GM21619 (cell line): ENCODE measurements around the gene BMAL1.
"Not testable (repeated sequence)": the region's sequence is repeated elsewhere in the genome, so short reads cannot be mapped to it uniquely, and the experiment has no call there.

ENCODE experiments used
- ATAC-seq: cut with Tn5 transposase; IDR thresholded peaks from one replicate; pipeline ENCODE4 v1.9.1; 2021; ENCODE audit not compliant: unreplicated experiment

The BMAL1 gene

DNA sequence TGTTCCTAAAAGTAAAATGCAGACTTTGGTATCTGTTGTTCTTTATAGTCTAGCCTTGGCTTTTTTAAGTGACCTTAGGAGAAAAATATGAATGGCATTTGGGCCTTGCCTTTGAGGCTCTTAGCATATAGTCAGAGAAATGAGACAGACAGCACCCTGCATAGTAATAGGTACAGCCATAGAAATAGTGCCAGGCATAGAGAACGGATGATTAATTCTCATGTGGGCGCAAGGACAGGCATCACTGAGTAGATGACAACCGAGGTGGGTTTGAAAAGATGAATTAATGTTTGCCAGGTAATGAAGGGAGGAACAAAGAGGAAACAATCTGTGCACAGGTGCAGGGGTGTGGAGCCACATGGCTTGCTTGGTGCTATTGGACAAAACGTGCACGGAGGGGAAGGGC lies 90.5 kb downstream of the BMAL1 start:
- ATAC-seq = no peak

GRCh38 chr11:13373216-13373615 lies 95.6 kb downstream of the BMAL1 start:
- no peak for ATAC-seq

GRCh38 chr11:13375798-13376197 lies 98.2 kb downstream of the BMAL1 start:
- no peak for ATAC-seq

- no peak for ATAC-seq
Observed at GRCh38 chr11:13376402-13376801, 98.8 kb downstream of the BMAL1 start.

GRCh38 chr11:13376838-13377237 lies 99.2 kb downstream of the BMAL1 start:
- no peak for ATAC-seq

- ATAC-seq = no peak
Observed at GRCh38 chr11:13378316-13378715, 100.7 kb downstream of the BMAL1 start.

DNA sequence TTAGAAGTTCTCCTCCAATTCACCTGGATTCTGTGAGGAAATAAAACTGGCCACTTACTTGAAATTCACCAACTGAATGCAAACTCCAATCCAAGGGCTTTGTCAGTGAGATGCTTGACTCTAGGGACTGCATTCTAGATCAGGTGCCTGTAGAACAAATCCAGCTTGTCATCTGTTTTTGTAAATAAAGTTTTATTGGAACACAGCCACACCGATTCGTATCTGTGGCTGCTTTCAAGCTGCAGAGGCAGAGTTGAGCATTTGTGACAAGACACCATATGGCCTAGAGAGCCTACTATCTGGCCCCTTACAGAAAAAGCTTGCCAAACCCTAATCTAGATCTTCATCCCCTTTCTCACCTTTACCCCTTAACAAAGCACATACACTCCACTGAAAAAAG lies 103.1 kb downstream of the BMAL1 start:
- ATAC-seq = no peak

- no peak for ATAC-seq
Observed at GRCh38 chr11:13382751-13383150, 105.2 kb downstream of the BMAL1 start.

DNA sequence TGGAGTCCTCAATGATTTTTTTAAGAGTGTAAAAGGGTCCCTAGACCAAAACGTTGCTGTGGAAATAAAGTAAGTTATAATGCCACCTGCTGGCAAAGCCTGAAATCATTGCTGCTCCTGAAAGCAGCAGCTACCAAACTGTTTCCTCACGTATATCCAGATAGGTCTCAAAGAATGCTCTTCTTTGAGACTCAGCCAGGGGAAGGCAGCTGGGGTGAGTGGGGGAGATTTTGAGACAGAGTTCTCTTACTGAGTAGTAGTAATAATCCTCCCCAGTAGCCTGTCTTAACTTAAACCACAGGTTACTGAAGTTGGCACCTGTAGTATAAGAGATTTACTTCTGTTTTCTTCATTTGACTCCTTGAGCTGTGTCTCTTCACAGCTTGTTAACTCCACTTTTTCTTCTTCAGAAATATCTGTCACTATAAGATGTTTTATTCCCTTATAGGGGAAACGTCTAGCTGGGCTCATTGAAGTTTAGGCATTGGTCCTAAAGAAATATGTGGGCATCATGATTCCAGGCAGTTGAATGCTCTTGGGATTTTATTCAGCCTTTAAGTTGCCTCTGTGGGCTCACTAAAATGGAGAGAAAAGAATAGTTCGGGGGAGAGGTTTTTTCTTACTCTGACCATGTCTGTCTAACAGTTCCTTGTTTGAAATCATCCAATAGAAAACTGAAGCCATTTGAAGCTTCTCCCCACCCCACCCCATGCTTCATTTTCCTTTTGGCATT lies 107.5 kb downstream of the BMAL1 start:
- ATAC-seq = no peak

DNA sequence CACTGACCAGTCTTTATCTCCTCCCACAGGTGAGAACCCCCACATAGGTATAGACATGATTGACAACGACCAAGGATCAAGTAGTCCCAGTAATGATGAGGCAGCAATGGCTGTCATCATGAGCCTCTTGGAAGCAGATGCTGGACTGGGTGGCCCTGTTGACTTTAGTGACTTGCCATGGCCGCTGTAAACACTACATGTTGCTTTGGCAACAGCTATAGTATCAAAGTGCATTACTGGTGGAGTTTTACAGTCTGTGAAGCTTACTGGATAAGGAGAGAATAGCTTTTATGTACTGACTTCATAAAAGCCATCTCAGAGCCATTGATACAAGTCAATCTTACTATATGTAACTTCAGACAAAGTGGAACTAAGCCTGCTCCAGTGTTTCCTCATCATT lies 109.0 kb downstream of the BMAL1 start:
- ATAC-seq = no peak

DNA sequence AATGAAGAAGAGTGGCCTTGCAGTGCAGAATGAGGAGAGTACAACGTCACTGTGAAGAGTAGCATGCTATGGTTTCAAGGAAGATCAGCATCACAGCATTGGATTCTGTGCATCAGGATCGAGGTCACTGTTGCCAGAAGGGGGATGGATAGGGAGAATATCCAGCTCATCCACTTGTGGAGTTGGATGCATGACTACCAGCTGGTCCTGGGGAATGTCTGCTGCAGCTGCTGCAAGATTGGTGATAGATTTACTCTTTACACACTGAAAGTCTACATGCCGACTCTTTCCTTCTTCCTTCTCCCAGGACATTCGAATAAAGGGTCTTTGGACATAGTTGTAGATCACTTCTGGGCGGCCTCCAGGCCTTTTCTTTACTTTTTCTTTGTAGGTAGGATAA lies 111.2 kb downstream of the BMAL1 start:
- no peak for ATAC-seq

GRCh38 chr11:13391217-13391616 lies 113.6 kb downstream of the BMAL1 start:
- ATAC-seq = no peak

DNA sequence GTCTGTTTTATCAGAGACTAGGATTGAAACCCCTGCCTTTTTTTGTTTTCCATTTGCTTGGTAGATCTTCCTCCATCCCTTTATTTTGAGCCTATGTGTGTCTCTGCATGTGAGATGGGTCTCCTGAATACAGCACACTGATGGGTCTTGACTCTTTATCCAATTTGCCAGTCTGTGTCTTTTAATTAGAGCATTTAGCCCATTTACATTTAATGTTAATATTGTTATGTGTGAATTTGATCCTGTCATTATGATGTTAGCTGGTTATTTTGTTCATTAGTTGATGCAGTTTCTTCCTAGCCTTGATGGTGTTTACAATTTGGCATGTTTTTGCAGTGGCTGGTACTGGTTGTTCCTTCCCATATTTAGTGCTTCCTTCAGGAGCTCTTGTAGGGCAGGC lies 120.7 kb downstream of the BMAL1 start:
- ATAC-seq = not testable (repeated sequence)

DNA sequence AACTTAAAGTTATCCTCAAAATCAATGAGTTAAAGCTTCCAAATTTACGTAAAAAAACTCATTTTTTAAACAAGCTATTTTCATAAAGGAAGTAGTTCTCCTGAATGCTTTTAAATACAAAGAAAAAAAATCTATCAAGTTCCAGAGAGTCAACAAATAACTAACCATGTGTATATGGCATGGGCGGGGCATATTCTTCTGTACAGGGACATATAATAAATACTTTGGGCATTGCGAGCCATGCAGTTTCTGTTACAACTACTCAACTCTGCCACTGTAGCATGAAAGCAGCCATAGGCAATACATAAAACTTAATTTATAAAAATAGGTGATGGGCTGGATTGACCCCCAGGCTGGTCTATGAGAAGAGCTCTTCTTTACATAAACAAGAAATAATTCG lies 127.6 kb downstream of the BMAL1 start:
- ATAC-seq = no peak

- ATAC-seq = no peak
Observed at GRCh38 chr11:13415201-13415600, 137.6 kb downstream of the BMAL1 start.

- ATAC-seq = no peak
Observed at GRCh38 chr11:13421561-13421960, 144.0 kb downstream of the BMAL1 start.

DNA sequence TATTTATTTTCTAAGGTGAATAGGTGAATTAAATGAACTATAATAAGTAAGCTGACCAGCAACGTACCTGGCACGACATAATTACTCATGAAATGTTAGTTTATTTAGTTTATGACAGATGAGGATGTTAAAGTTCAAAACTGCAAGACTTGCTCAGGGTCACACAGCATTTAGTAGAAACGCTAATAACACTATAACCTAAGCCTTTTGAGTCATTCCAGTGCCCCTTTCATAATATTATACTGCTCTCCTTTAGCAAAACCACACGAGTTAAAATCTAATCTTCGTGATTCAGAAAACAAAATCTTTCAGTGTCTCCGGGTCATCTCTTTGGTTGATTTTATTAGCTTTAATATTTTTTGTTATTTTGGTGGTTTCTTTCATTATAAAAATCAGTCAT lies 145.8 kb downstream of the BMAL1 start:
- no peak for ATAC-seq

- ATAC-seq = no peak
Observed at GRCh38 chr11:13427440-13427839, 149.8 kb downstream of the BMAL1 start.

- no peak for ATAC-seq
Observed at GRCh38 chr11:13429288-13429687, 151.7 kb downstream of the BMAL1 start.

DNA sequence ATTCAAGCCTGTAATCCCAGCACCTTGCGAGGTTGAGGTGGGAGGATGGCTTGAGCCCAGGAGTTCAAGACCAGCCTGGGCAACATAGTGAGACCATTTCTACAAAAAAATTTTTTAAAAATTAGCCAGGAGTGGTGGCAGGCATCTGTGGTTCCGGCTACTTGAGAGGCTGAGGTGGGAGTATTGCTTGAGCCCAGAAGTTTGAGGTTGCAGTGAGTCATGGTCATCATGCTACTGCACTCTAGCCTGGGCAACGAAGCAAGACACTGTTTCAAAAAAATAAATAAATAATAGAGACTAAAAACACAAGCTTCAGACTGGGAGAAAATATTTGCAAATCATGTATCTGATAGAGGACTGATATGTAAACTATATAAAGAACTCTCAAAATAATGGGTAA lies 152.2 kb downstream of the BMAL1 start:
- ATAC-seq = no peak

DNA sequence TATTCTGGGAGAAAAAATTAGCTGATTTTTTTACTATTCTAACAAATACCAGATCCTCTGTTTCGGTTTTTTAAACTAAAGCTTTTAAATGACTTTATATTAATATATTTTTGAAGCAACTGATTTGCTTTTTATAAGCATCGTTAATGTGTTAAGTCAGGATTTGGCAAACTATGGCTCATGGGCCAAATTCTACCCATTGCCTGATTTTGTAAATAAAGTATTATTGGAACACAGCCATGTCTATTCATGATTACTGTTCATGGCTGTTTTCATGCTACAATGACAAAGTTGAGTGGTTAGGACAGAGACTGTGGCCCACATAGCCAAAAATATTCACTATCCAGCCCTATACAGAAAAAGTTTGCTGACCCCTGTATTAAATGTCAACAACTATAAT lies 155.8 kb downstream of the BMAL1 start:
- no peak for ATAC-seq

DNA sequence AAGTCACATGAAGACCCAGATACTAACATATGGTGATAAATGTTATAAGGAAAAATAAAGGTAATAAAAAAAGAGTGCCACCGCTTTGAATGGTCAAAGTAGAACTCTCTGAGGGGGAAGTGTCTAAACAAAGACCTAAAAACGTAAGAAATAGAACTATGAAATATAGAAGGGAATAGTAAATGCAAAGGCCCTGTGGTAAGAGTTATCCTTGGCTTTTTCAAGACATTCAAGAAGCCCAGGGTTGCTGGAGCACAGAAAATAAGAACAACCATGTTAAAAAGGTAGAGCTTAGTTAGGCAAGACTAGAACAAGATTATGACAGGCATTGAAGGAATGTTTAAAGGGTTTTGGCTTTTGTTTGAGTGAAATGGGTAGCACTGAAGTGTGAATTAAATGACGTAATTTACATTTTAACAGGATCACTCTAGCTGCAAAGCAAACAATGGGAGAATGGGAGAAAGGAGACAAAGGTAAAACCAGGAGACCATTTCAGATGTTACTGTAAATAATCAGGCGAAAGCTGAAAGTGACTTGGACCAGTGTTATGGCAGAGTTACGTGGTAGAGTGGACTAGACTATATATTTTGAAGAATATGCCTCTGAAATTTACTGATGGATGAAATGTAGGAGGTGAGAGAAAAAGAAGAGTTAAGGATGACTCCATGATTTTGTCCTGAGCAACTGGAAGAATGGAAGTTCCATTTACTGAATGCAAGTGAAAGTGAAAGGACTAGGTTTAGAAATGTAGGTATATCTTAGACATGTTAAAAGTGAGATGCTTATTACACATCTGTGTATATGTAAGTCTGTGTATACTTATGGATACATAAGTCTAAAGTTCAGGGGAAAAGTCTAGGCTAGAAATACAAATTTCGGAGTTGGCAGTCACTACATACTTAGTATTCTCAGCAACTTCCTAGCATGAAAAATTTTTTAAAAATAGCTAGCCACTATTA lies 156.9 kb downstream of the BMAL1 start:
- ATAC-seq = no peak
